H1 (cell line): ENCODE results near the gene ACY1. TPM values are rescaled to one million over a fixed set of nuclear protein-coding genes. Genes with fewer than 3 reads are reported as not detected.

ENCODE experiments used
- CTCF ChIA-PET: fragments of 300-600 bp; sonication (Branson Sonifier 250); formaldehyde crosslinking; loops from one replicate; lab custom pipeline; 2021; ENCODE audit not compliant: partially characterized antibody; lab: Charles Lee
- POLR2A ChIA-PET: fragments of 300-600 bp; sonication (Branson Sonifier 250); formaldehyde crosslinking; loops from one replicate; lab custom pipeline; 2021; ENCODE audit warnings: inconsistent platforms; ENCODE audit not compliant: partially characterized antibody; lab: Charles Lee
- DNase-seq, 2 experiments: peaks; one replicate each; pipeline versions ENCODE4 v3.0.0 to v3.0.0-alpha.2; 2010 to 2022; ENCODE audit warnings: low spot score in 2 of 2, low read depth in 1 of 2, mixed read lengths in 1 of 2
- FAIRE-seq: peaks from 2 replicates; lab custom pipeline; 2011; peaks lifted over from hg19 to GRCh38; lab: Jason Lieb, UNC
- H2AFZ ChIP-seq: 2 replicates; pipeline ENCODE4 v1.8.1; 2012; ENCODE audit warnings: low read length, inconsistent platforms
- H2AK5ac ChIP-seq: 2 replicates; pipeline ENCODE4 v1.6.1; 2013; ENCODE audit warnings: low read depth, low read length
- H2BK120ac ChIP-seq: replicated peaks from 2 replicates; pipeline ENCODE3; 2013; ENCODE audit warnings: low read depth, low read length, inconsistent platforms
- H2BK12ac ChIP-seq: 2 replicates; pipeline ENCODE4 v1.6.1; 2013; ENCODE audit warnings: low read depth, low read length
- H2BK15ac ChIP-seq: 2 replicates; pipeline ENCODE4 v1.6.1; 2013; ENCODE audit warnings: low read length
- H2BK20ac ChIP-seq: 2 replicates; pipeline ENCODE4 v1.6.1; 2013; ENCODE audit warnings: low read length
- H2BK5ac ChIP-seq: 2 replicates; pipeline ENCODE4 v1.6.1; 2013; ENCODE audit warnings: low read depth, low read length
- H3K14ac ChIP-seq: 2 replicates; pipeline ENCODE4 v1.6.1; 2013; ENCODE audit warnings: inconsistent platforms; ENCODE audit not compliant: insufficient read length
- H3K18ac ChIP-seq: 2 replicates; pipeline ENCODE4 v1.6.1; 2013; ENCODE audit warnings: low read length; ENCODE audit errors: extremely low read depth
- H3K23ac ChIP-seq: 2 replicates; pipeline ENCODE4 v1.6.1; 2013; ENCODE audit warnings: inconsistent platforms; ENCODE audit not compliant: insufficient read length
- H3K23me2 ChIP-seq: 2 replicates; pipeline ENCODE4 v1.6.1; 2013; ENCODE audit warnings: low read depth, low read length
- H3K27ac ChIP-seq: 2 replicates; pipeline ENCODE4 v1.6.1; 2011; ENCODE audit warnings: low read depth, low read length, inconsistent platforms
- H3K27me3 ChIP-seq, 4 experiments: replicated peaks in 1 of 4; 1 replicate in 1 of 4; 2 replicates in 3 of 4; pipeline versions ENCODE4 v1.6.1 to v1.8.1; 2011 to 2013; ENCODE audit warnings: low read length in 3 of 4, mild to moderate bottlenecking in 3 of 4, inconsistent platforms in 2 of 4, mixed read lengths in 2 of 4, moderate library complexity in 1 of 4; ENCODE audit not compliant: control insufficient read depth in 3 of 4, insufficient read depth in 3 of 4; ENCODE audit errors: extremely low read depth in 1 of 4
- H3K36me3 ChIP-seq, 4 experiments: 2 replicates each; pipeline versions ENCODE4 v1.6.1 to v1.8.1; 2011 to 2013; ENCODE audit warnings: mild to moderate bottlenecking in 4 of 4, low read length in 3 of 4, moderate library complexity in 2 of 4, control low read depth in 1 of 4, inconsistent platforms in 1 of 4; ENCODE audit not compliant: insufficient read depth in 4 of 4, control insufficient read depth in 2 of 4
- H3K4ac ChIP-seq: replicated peaks from 2 replicates; pipeline ENCODE3; 2013; ENCODE audit warnings: low read length, low read depth, mixed read lengths, inconsistent platforms; ENCODE audit not compliant: insufficient read length
- H3K4me1 ChIP-seq, 4 experiments: replicated peaks in 1 of 4; 1 replicate in 1 of 4; 2 replicates in 3 of 4; pipeline versions ENCODE4 v1.6.1 to v1.8.1; 2011 to 2013; ENCODE audit warnings: low read length in 3 of 4, inconsistent platforms in 2 of 4, mixed read lengths in 1 of 4; ENCODE audit not compliant: insufficient read depth in 4 of 4, control insufficient read depth in 3 of 4
- H3K4me2 ChIP-seq, 2 experiments: 2 replicates each; pipeline versions ENCODE4 v1.6.1 to v1.8.1; 2011 to 2013; ENCODE audit warnings: low read depth in 2 of 2, low read length in 2 of 2, control low read depth in 1 of 2, inconsistent platforms in 1 of 2, mild to moderate bottlenecking in 1 of 2; ENCODE audit not compliant: insufficient read depth in 1 of 2
- H3K4me3 ChIP-seq, 4 experiments: fragments of 200-600, 300-600 bp in 1 of 4; sonication (generic), shearing (Covaris generic), sonication (Bioruptor Twin) in 1 of 4; 2 replicates each; pipeline versions ENCODE4 v1.5.1 to v1.8.1; 2011 to 2016; ENCODE audit warnings: low read length in 4 of 4, low read depth in 3 of 4, control low read depth in 2 of 4, inconsistent platforms in 2 of 4, mild to moderate bottlenecking in 2 of 4, mixed read lengths in 1 of 4, moderate library complexity in 1 of 4; ENCODE audit not compliant: insufficient read depth in 2 of 4; ENCODE audit errors: extremely low read depth in 1 of 4
- H3K56ac ChIP-seq: replicated peaks from 2 replicates; pipeline ENCODE3; 2013; ENCODE audit warnings: low read depth, mild to moderate bottlenecking, mixed read lengths, low read length, inconsistent platforms; ENCODE audit not compliant: insufficient read length
- H3K79me1 ChIP-seq: 2 replicates; pipeline ENCODE4 v1.6.1; 2013; ENCODE audit warnings: low read depth, low read length, control low read depth
- H3K79me2 ChIP-seq, 2 experiments: 2 replicates each; pipeline versions ENCODE4 v1.6.1 to v1.8.1; 2012 to 2013; ENCODE audit warnings: low read length in 2 of 2, mild to moderate bottlenecking in 2 of 2, inconsistent platforms in 1 of 2; ENCODE audit not compliant: insufficient read depth in 2 of 2, control insufficient read depth in 1 of 2
- H3K9ac ChIP-seq, 4 experiments: replicated peaks in 1 of 4; 1 replicate in 1 of 4; 2 replicates in 3 of 4; pipeline versions ENCODE4 v1.6.1 to v1.8.1; 2011 to 2013; ENCODE audit warnings: low read depth in 3 of 4, low read length in 3 of 4, control low read depth in 2 of 4, mild to moderate bottlenecking in 2 of 4, moderate library complexity in 2 of 4, inconsistent platforms in 1 of 4; ENCODE audit errors: extremely low read depth in 1 of 4
- H3K9me3 ChIP-seq, 2 experiments: 2 replicates each; pipeline versions ENCODE4 v1.6.1 to v1.8.1; 2012 to 2013; ENCODE audit warnings: mild to moderate bottlenecking in 2 of 2, moderate library complexity in 2 of 2, control low read depth in 1 of 2, inconsistent platforms in 1 of 2, low read depth in 1 of 2, low read length in 1 of 2, mixed read lengths in 1 of 2; ENCODE audit not compliant: insufficient read depth in 2 of 2
- H4K20me1 ChIP-seq, 2 experiments: replicated peaks in 1 of 2; 2 replicates each; pipeline versions ENCODE3 to v1.8.1; 2011 to 2013; ENCODE audit warnings: inconsistent platforms in 2 of 2, low read length in 2 of 2, mild to moderate bottlenecking in 1 of 2; ENCODE audit not compliant: insufficient read depth in 2 of 2, control insufficient read depth in 1 of 2
- H4K5ac ChIP-seq: 2 replicates; pipeline ENCODE4 v1.6.1; 2013; ENCODE audit warnings: low read length, low read depth, mixed read lengths, inconsistent platforms; ENCODE audit not compliant: insufficient read length
- H4K8ac ChIP-seq: 2 replicates; pipeline ENCODE4 v1.8.0; 2013; ENCODE audit warnings: mild to moderate bottlenecking, moderate library complexity, low read length, inconsistent platforms; ENCODE audit not compliant: insufficient read depth; ENCODE audit errors: extremely low read depth
- H4K91ac ChIP-seq: replicated peaks from 2 replicates; pipeline ENCODE3; 2013; ENCODE audit warnings: low read length, mixed read lengths, inconsistent platforms; ENCODE audit not compliant: insufficient read length
- ZNF274 ChIP-seq: IDR thresholded peaks from 2 replicates; pipeline ENCODE4 v1.7.0; 2012; ENCODE audit warnings: low read length, borderline replicate concordance; ENCODE audit errors: extremely low read depth
- WGBS, 2 experiments: shearing (Covaris generic) in 1 of 2; methylation state at CpG; one replicate each; pipeline versions ENCODE4 v1.1.6 to v1.1.7; 2013 to 2015; ENCODE audit warnings: low lambda C conversion rate in 2 of 2, mixed read lengths in 2 of 2, inconsistent platforms in 1 of 2, low coverage in 1 of 2, missing lambda C conversion rate in 1 of 2; ENCODE audit not compliant: insufficient replicate concordance in 2 of 2, insufficient coverage in 1 of 2, insufficient read length in 1 of 2; ENCODE audit errors: extremely low coverage in 1 of 2, missing lambda C conversion rate in 1 of 2; 5-methylcytosine and 5-hydroxymethylcytosine counted together
- polyA plus RNA-seq, 7 experiments: library from polyadenylated mRNA; depleted of rRNA in 3 of 7; stranded (reverse) in 5 of 7; unstranded in 2 of 7; fragments of >200 nt in 5 of 7; fragments of 200-250 nt in 2 of 7; gene quantifications; 1 replicate in 5 of 7; 2 replicates in 1 of 7; 4 replicates in 1 of 7; pipeline versions ENCODE4 v1.2.1 to v1.2.3, GENCODE V29; 2011 to 2013; ENCODE audit warnings: missing spikeins in 2 of 7, mixed read lengths in 2 of 7
- total RNA-seq: library from RNA; stranded (reverse); fragmentation: NEBNext Ultra II Directional; extraction: Animal tissue kit (Norgen Biotek cat#: 25700); gene quantifications from 2 replicates; pipeline ENCODE4 v1.2.1, GENCODE V29; 2021

Gene ACY1
- total and polyA plus RNA-seq, 2 of the 8 experiments (the other 6 are each of a cell fraction or from before 2014, with no cell fraction given): 48.3 to 113 TPM

DNA sequence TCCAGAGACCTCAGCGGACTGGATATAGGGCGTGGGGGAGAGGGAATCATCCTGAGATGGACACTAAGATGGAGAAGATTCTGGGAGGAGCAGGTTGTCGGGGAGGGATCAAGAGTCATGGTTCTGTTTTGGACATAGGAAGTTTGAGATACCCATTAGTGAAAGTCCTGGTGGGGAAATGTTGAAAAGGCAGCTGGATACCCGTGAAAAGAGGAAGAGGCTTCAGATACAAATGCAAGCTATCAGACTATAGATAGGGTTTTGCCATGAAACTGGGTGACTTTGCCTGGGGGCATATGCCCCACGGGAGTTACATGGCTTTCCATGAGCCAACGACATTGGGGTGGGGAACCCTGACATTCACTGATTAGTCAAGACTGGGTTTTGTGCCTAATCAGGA lies 29.2 kb upstream of the ACY1 start:
- Histone ChIP-seq H2BK20ac (no peak overlapping the region), H3K27me3 (peaks cover 15 to 43% (median 35%) of the 10 kb centered on the region in 4 experiments), H4K91ac (no peak overlapping the region), H3K4me3 (no peak overlapping the region), H2AFZ (no peak overlapping the region), H3K79me2 (no peaks in the 10 kb centered on the region), H3K4ac (no peak overlapping the region), H3K36me3 (no peaks in the 10 kb centered on the region), H3K27ac (no peak overlapping the region), H2BK5ac (no peak overlapping the region), H3K79me1 (no peaks in the 10 kb centered on the region), H2BK12ac (no peak overlapping the region), H3K23me2 (peaks cover 8% of the 10 kb centered on the region; the same call in 1 of the 2 replicates), H3K23ac (no peak overlapping the region), H3K9ac (no peak overlapping the region), H3K18ac (no peak overlapping the region), H2BK120ac (no peak overlapping the region), H2BK15ac (no peak overlapping the region), H3K14ac (no peak overlapping the region), H3K56ac (no peak overlapping the region), H4K20me1 (no peaks in the 10 kb centered on the region), H3K4me1 (peaks cover 0 to 15% (median 7%) of the 10 kb centered on the region in 4 experiments; a peak in 6 of 7 replicates), H4K8ac (no peak overlapping the region), H3K9me3 (no peaks in the 10 kb centered on the region), H3K4me2 (no peak overlapping the region), H4K5ac (no peak overlapping the region), H2AK5ac (no peak overlapping the region)
- DNase-seq (no peak), FAIRE-seq (no peak)
- 90% methylated on average over 6 of the region's 6 CpGs; no CpG with 5 or more reads in 1 of the 2 experiments for WGBS, 2 experiments
- POLR2A ChIA-PET: interaction anchor here (1.9 to 15.7 kb wide), 5 partner anchors 9 to 39 kb away, joined by 6 to 148 read pairs (median 14); partner anchors contain the start of genes ACY1, PARP3, PCBP4 and RPL29
- CTCF ChIA-PET: interaction anchor here (1.5 to 5.7 kb wide), 6 partner anchors 9 to 99 kb away, joined by 5 to 29 read pairs (median 7); partner anchors contain the start of genes ABHD14A, ABHD14B, PARP3 and RRP9
- no peak for TF ChIP-seq ZNF274
